Endothelial cell of umbilical vein (primary cell): ENCODE results near the gene USP17L22.
"Not testable (repeated sequence)": the region's sequence is repeated elsewhere in the genome, so short reads cannot be mapped to it uniquely, and the experiment has no call there.

Source experiments
- POLR2A ChIP-seq: IDR thresholded peaks from 2 replicates; pipeline ENCODE4 v1.6.1; 2012; ENCODE audit warnings: low read depth, mild to moderate bottlenecking, control low read depth, low read length
- POLR2AphosphoS5 ChIP-seq: IDR thresholded peaks from 2 replicates; pipeline ENCODE4 v1.6.1; 2012; ENCODE audit warnings: low read depth, mild to moderate bottlenecking, control low read depth, low read length, moderate library complexity; ENCODE audit not compliant: insufficient read depth
- TF ChIP-seq, protein P1 (sequence below), 2 donors: IDR thresholded peaks; 1 replicate in 1 of 2; 2 replicates in 1 of 2; pipeline ENCODE4 v1.5.1; 2011; ENCODE audit warnings: low read length in 2 of 2, mild to moderate bottlenecking in 2 of 2, moderate library complexity in 2 of 2, control low read depth in 1 of 2, inconsistent platforms in 1 of 2, low read depth in 1 of 2; ENCODE audit not compliant: insufficient read depth in 1 of 2; ENCODE audit errors: extremely low read depth in 1 of 2

DNA sequence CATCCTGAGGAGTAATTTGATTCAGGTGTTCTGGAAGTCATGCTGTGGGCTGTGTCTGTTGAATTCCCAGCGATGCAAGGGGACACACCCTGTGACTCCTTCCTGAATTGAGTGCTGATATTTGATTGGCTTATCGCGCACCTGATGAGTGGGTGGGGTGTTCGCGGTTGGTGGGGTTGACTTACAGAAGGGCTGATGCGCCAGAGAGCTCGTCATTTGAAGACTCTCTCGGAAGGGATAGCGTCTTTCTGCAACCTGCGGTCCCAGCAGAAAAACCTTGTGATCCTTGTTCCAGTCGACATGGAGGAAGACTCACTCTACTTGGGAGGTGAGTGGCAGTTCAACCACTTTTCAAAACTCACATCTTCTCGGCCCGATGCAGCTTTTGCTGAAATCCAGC is 14.3 kb upstream of the USP17L22 start, which contains the start of gene USP17L19:
- TF ChIP-seq, protein P1, sequence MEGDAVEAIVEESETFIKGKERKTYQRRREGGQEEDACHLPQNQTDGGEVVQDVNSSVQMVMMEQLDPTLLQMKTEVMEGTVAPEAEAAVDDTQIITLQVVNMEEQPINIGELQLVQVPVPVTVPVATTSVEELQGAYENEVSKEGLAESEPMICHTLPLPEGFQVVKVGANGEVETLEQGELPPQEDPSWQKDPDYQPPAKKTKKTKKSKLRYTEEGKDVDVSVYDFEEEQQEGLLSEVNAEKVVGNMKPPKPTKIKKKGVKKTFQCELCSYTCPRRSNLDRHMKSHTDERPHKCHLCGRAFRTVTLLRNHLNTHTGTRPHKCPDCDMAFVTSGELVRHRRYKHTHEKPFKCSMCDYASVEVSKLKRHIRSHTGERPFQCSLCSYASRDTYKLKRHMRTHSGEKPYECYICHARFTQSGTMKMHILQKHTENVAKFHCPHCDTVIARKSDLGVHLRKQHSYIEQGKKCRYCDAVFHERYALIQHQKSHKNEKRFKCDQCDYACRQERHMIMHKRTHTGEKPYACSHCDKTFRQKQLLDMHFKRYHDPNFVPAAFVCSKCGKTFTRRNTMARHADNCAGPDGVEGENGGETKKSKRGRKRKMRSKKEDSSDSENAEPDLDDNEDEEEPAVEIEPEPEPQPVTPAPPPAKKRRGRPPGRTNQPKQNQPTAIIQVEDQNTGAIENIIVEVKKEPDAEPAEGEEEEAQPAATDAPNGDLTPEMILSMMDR (IDR thresholded peaks at IDR 0.05; ENCODE audit: extremely low read depth in 1 of 2, insufficient read depth in 1 of 2, low read depth in 1 of 2, low read length in 2 of 2) = not testable (repeated sequence)
- not testable (repeated sequence) for TF ChIP-seq POLR2A, POLR2AphosphoS5
